B cell (primary cell): ENCODE results near the gene LAMA1. TPM values are rescaled to one million over a fixed set of nuclear protein-coding genes. Genes with fewer than 3 reads are reported as not detected.

Experiments
- ATAC-seq: fragments of 200-7000 bp; cut with Tn5 transposase; one replicate; pipeline ENCODE4 v1.10.0; 2021; ENCODE audit warnings: low read depth, mild to moderate bottlenecking, moderate number of reproducible peaks, moderate library complexity
- CTCF ChIA-PET: fragments of 350-600 bp; sonication (Branson Sonifier 250); formaldehyde crosslinking; loops from one replicate; lab custom pipeline; 2021; ENCODE audit warnings: antibody characterized with exemption, inconsistent platforms; lab: Charles Lee
- POLR2A ChIA-PET: fragments of 350-600 bp; sonication (Branson Sonifier 250); formaldehyde crosslinking; loops from one replicate; lab custom pipeline; 2021; ENCODE audit warnings: antibody characterized with exemption; lab: Charles Lee
- DNase-seq: peaks from one replicate; pipeline ENCODE4 v3.0.0; 2013
- H2AFZ ChIP-seq: 2 replicates; pipeline ENCODE4 v1.6.1; 2012; ENCODE audit warnings: mild to moderate bottlenecking, low read depth, low read length; ENCODE audit not compliant: insufficient read depth, poor library complexity, severe bottlenecking
- H3K27ac ChIP-seq, 2 donors: 1 replicate in 1 of 2; 2 replicates in 1 of 2; pipeline ENCODE4 v1.5.1; 2012 to 2013; ENCODE audit warnings: low read length in 2 of 2, mild to moderate bottlenecking in 2 of 2, moderate library complexity in 1 of 2
- H3K27me3 ChIP-seq, 4 experiments: fragments of 200-600 bp in 1 of 4; sonication (generic) in 1 of 4; replicated peaks in 1 of 4; 1 replicate in 2 of 4; 2 replicates in 2 of 4; pipeline versions ENCODE4 v1.6.1 to v1.7.0; 2013 to 2016; ENCODE audit warnings: low read length in 3 of 4, mild to moderate bottlenecking in 2 of 4, mixed read lengths in 1 of 4, moderate library complexity in 1 of 4; ENCODE audit not compliant: insufficient read depth in 4 of 4, control insufficient read depth in 3 of 4; ENCODE audit errors: control extremely low read depth in 1 of 4
- H3K36me3 ChIP-seq, 2 experiments: replicated peaks in 1 of 2; 1 replicate in 1 of 2; 2 replicates in 1 of 2; pipeline versions ENCODE4 v1.6.1 to v1.7.1; 2013; ENCODE audit warnings: low read length in 1 of 2; ENCODE audit not compliant: insufficient read depth in 2 of 2, control insufficient read depth in 1 of 2; ENCODE audit errors: control extremely low read depth in 1 of 2, extremely low read depth in 1 of 2
- H3K4me1 ChIP-seq, 2 donors: fragments of 200-600 bp in 1 of 2; sonication (generic) in 1 of 2; 1 replicate in 1 of 2; 2 replicates in 1 of 2; pipeline versions ENCODE4 v1.5.1 to v1.6.1; 2013 to 2017; ENCODE audit warnings: low read length in 2 of 2; ENCODE audit not compliant: control insufficient read depth in 2 of 2, insufficient read depth in 2 of 2
- H3K4me2 ChIP-seq: replicated peaks from 2 replicates; pipeline ENCODE3; 2012; ENCODE audit warnings: mild to moderate bottlenecking, low read depth, low read length; ENCODE audit not compliant: poor library complexity, severe bottlenecking
- H3K4me3 ChIP-seq, 5 experiments: fragments of 200-600 bp in 1 of 5; sonication (generic) in 1 of 5; 1 replicate in 3 of 5; 2 replicates in 2 of 5; pipeline versions ENCODE4 v1.5.1 to v1.7.0; 2011 to 2016; ENCODE audit warnings: low read length in 4 of 5, mild to moderate bottlenecking in 4 of 5, low read depth in 2 of 5, control low read depth in 1 of 5, moderate library complexity in 1 of 5; ENCODE audit not compliant: insufficient read depth in 1 of 5; ENCODE audit errors: control extremely low read depth in 1 of 5, extremely low read depth in 1 of 5
- H3K79me2 ChIP-seq: fragments of 200-600 bp; sonication (generic); one replicate; pipeline ENCODE4 v1.6.0; 2016; ENCODE audit warnings: low read length; ENCODE audit not compliant: control insufficient read depth, insufficient read depth
- H3K9ac ChIP-seq: fragments of 200-600 bp; sonication (generic); 2 replicates; pipeline ENCODE4 v1.6.1; 2017; ENCODE audit warnings: mild to moderate bottlenecking, low read length, moderate library complexity
- H3K9me3 ChIP-seq, 3 donors: one replicate each; pipeline versions ENCODE4 v1.6.1 to v1.7.1; 2013; ENCODE audit warnings: low read length in 2 of 3; ENCODE audit not compliant: control insufficient read depth in 2 of 3, insufficient read depth in 1 of 3; ENCODE audit errors: control extremely low read depth in 1 of 3
- H4K20me1 ChIP-seq: 2 replicates; pipeline ENCODE4 v1.6.0; 2012; ENCODE audit warnings: mild to moderate bottlenecking, low read length; ENCODE audit not compliant: insufficient read depth, control insufficient read depth, poor library complexity, severe bottlenecking
- H3K27ac Mint-ChIP-seq: one replicate; pipeline ENCODE4 v1.8.0; 2021; ENCODE audit warnings: mixed read lengths
- H3K27me3 Mint-ChIP-seq: one replicate; pipeline ENCODE4 v1.8.0; 2021; ENCODE audit warnings: mixed read lengths
- H3K4me1 Mint-ChIP-seq: one replicate; pipeline ENCODE4 v1.8.0; 2021; ENCODE audit warnings: mixed read lengths
- H3K4me3 Mint-ChIP-seq: one replicate; pipeline ENCODE4 v1.8.0; 2021; ENCODE audit warnings: mixed read lengths
- H3K9me3 Mint-ChIP-seq: one replicate; pipeline ENCODE4 v1.8.0; 2022; ENCODE audit warnings: mixed read lengths; ENCODE audit not compliant: insufficient read depth
- CTCF ChIP-seq: fragments of 200-600 bp; IDR thresholded peaks from one replicate; pipeline ENCODE4 v1.8.0; 2022; ENCODE audit warnings: antibody characterized with exemption, mild to moderate bottlenecking
- EZH2 ChIP-seq: IDR thresholded peaks from 2 replicates; pipeline ENCODE4 v1.6.1; 2012; ENCODE audit warnings: borderline replicate concordance, low read depth, mild to moderate bottlenecking, moderate library complexity, low read length; ENCODE audit not compliant: insufficient read depth, poor library complexity, severe bottlenecking
- WGBS: methylation state at CpG from one replicate; pipeline ENCODE4 v1.1.5; 2013; ENCODE audit warnings: missing lambda C conversion rate; ENCODE audit not compliant: insufficient coverage; 5-methylcytosine and 5-hydroxymethylcytosine counted together
- intact Hi-C: fragments of 100-400 bp; cut with micrococcal nuclease; formaldehyde crosslinking; loops from one replicate; pipeline ENCODE4 v1.10.0; 2022
- polyA plus RNA-seq: library from polyadenylated mRNA; depleted of rRNA; stranded (reverse); fragments of >200 nt; gene quantifications from 2 replicates; pipeline ENCODE4 v1.2.3, GENCODE V29; 2012
- total RNA-seq, 2 donors: library from RNA; stranded (reverse); fragments of 120-200 nt in 1 of 2; gene quantifications; 1 replicate in 1 of 2; 2 replicates in 1 of 2; pipeline versions ENCODE4 v1.2.3 to v1.2.4, GENCODE V29; 2013 to 2022

LAMA1 gene
- total and polyA plus RNA-seq, 2 donors (not counting 1 experiment from before 2014, with no cell fraction given), result not detected

- intact Hi-C loops, result no loop called here
- Histone ChIP-seq H3K9ac (no peak overlapping the region), H3K27ac (no peak overlapping the region), H3K4me3 (no peak overlapping the region), H3K27me3 (no peaks in the 10 kb centered on the region), H3K9me3 (peaks cover 0 to 18% (median 0%) of the 10 kb centered on the region in 3 donors), H3K79me2 (no peaks in the 10 kb centered on the region), H4K20me1 (no peaks in the 10 kb centered on the region), H2AFZ (no peak overlapping the region), H3K4me2 (no peak overlapping the region), H3K36me3 (no peaks in the 10 kb centered on the region), H3K4me1 (no peaks in the 10 kb centered on the region)
- Mint-ChIP-seq H3K9me3 (no peaks in the 10 kb centered on the region), H3K4me1 (no peaks in the 10 kb centered on the region), H3K27ac (no peak overlapping the region), H3K4me3 (no peak overlapping the region), H3K27me3 (no peaks in the 10 kb centered on the region)
- ATAC-seq, result no peak
- POLR2A ChIA-PET, result no interaction called here
- whole genome bisulfite sequencing, result 100% methylated on average over 1 of the region's 7 CpGs
- no peak for TF ChIP-seq EZH2
- TF ChIP-seq CTCF, result no peak
- CTCF ChIA-PET, result no interaction called here
- DNase-seq, result no peak
These were observed 12.3 kb downstream of the LAMA1 start for GRCh38 chr18:7105268-7105667.

- no peaks in the 10 kb centered on the region for H3K9me3 Mint-ChIP-seq
- DNase-seq (no peak), ATAC-seq (no peak)
- Histone ChIP-seq H4K20me1 (no peaks in the 10 kb centered on the region), H3K9me3 (peaks cover 0 to 18% (median 1%) of the 10 kb centered on the region in 3 donors), H3K27ac (no peak overlapping the region), H3K36me3 (no peaks in the 10 kb centered on the region), H3K4me1 (no peaks in the 10 kb centered on the region), H3K4me3 (no peak overlapping the region), H3K4me2 (no peak overlapping the region), H3K79me2 (no peaks in the 10 kb centered on the region), H3K27me3 (no peaks in the 10 kb centered on the region), H2AFZ (no peak overlapping the region), H3K9ac (no peak overlapping the region)
- no peak overlapping the region for H3K4me3 Mint-ChIP-seq
- TF ChIP-seq CTCF, result no peak
- TF ChIP-seq EZH2, result no peak
- no peaks in the 10 kb centered on the region for H3K4me1 Mint-ChIP-seq
- no peak overlapping the region for H3K27ac Mint-ChIP-seq
- H3K27me3 Mint-ChIP-seq, result no peaks in the 10 kb centered on the region
- intact Hi-C loops, result no loop called here
- ChIA-PET POLR2A (no interaction called here), CTCF (no interaction called here)
- WGBS, result 99% methylated on average over 4 of the region's 4 CpGs
These were observed 12.9 kb downstream of the LAMA1 start for GRCh38 chr18:7104649-7105048.
